Caco-2 (cell line): ENCODE results near the gene SLTM. TPM values are rescaled to one million over a fixed set of nuclear protein-coding genes. Genes with fewer than 3 reads are reported as not detected.
"Not testable (repeated sequence)": the region's sequence is repeated elsewhere in the genome, so short reads cannot be mapped to it uniquely, and the experiment has no call there.

Experiments
- BruUV-seq: library from RNA; stranded (reverse); fragments of 400-500 nt; replicated peaks from 2 replicates; lab custom pipeline; 2021; lab: Mats Ljungman, UMichigan
- CTCF ChIA-PET: fragments of 300-600 bp; sonication (Branson Sonifier 250); formaldehyde crosslinking; loops from one replicate; lab custom pipeline; 2022; ENCODE audit warnings: antibody characterized with exemption; lab: Charles Lee
- POLR2A ChIA-PET: fragments of 300-600 bp; sonication (Branson Sonifier 250); formaldehyde crosslinking; loops from one replicate; lab custom pipeline; 2022; ENCODE audit warnings: antibody characterized with exemption; lab: Charles Lee
- DNase-seq, 2 experiments: peaks; one replicate each; pipeline versions ENCODE4 v3.0.0 to v3.0.0-alpha.2; 2020 to 2022
- H3K27me3 ChIP-seq: replicated peaks from 2 replicates; pipeline ENCODE4 v1.6.0; 2011; ENCODE audit warnings: low read length; ENCODE audit not compliant: control insufficient read depth, insufficient read depth
- H3K36me3 ChIP-seq: 2 replicates; pipeline ENCODE4 v1.5.1; 2011; ENCODE audit warnings: low read length; ENCODE audit not compliant: control insufficient read depth, insufficient read depth
- H3K4me1 ChIP-seq: fragments of 250-450 bp; sonication (Bioruptor Pico); 2 replicates; pipeline ENCODE4 v1.5.1; 2020; ENCODE audit warnings: mild to moderate bottlenecking
- H3K4me3 ChIP-seq: 2 replicates; pipeline ENCODE4 v1.5.1; 2011; ENCODE audit warnings: low read depth, mild to moderate bottlenecking, control low read depth, low read length
- H3K9me3 ChIP-seq: fragments of 250-450 bp; sonication (Bioruptor Pico); 2 replicates; pipeline ENCODE4 v1.5.1; 2020; ENCODE audit warnings: mild to moderate bottlenecking, moderate library complexity
- H3K27ac Mint-ChIP-seq: one replicate; pipeline ENCODE4 v1.8.0; 2022; ENCODE audit warnings: mixed read lengths; ENCODE audit not compliant: unreplicated experiment
- H3K27me3 Mint-ChIP-seq: one replicate; pipeline ENCODE4 v1.8.0; 2022; ENCODE audit warnings: mixed read lengths; ENCODE audit not compliant: insufficient read depth, unreplicated experiment
- H3K36me3 Mint-ChIP-seq: one replicate; pipeline ENCODE4 v1.8.0; 2022; ENCODE audit warnings: mild to moderate bottlenecking, mixed read lengths; ENCODE audit not compliant: insufficient read depth, unreplicated experiment
- H3K4me1 Mint-ChIP-seq: one replicate; pipeline ENCODE4 v1.8.0; 2022; ENCODE audit warnings: low read depth, mixed read lengths; ENCODE audit not compliant: unreplicated experiment
- H3K4me3 Mint-ChIP-seq: one replicate; pipeline ENCODE4 v1.8.0; 2022; ENCODE audit warnings: mild to moderate bottlenecking, moderate library complexity, mixed read lengths; ENCODE audit not compliant: unreplicated experiment
- H3K9me3 Mint-ChIP-seq: one replicate; pipeline ENCODE4 v1.8.0; 2022; ENCODE audit warnings: mixed read lengths; ENCODE audit not compliant: unreplicated experiment
- intact Hi-C: fragments of 100-400 bp; cut with micrococcal nuclease; formaldehyde crosslinking; loops from one replicate; pipeline ENCODE4 v1.10.0; 2022; ENCODE audit not compliant: unreplicated experiment
- total RNA-seq: library from RNA; stranded (reverse); gene quantifications from 2 replicates; pipeline ENCODE4 v1.2.3, GENCODE V29; 2022
- TF ChIP-seq, protein P1 (sequence below), 2 experiments: fragments of 200-600 bp in 1 of 2; IDR thresholded peaks; 1 replicate in 1 of 2; 2 replicates in 1 of 2; pipeline versions ENCODE4 v1.5.1 to v1.8.0; 2011 to 2022; ENCODE audit warnings: antibody characterized with exemption in 1 of 2, control low read depth in 1 of 2, inconsistent platforms in 1 of 2, low read depth in 1 of 2, low read length in 1 of 2, mild to moderate bottlenecking in 1 of 2, moderate library complexity in 1 of 2; ENCODE audit not compliant: insufficient read depth in 1 of 2, severe bottlenecking in 1 of 2, unreplicated experiment in 1 of 2

Gene SLTM
- total RNA-seq, 1 experiment from 2014 or later, result 79.5 TPM

- ChIA-PET POLR2A (no interaction called here), CTCF (interaction anchor here (0.7 kb wide), 1 partner anchor 85 kb away, joined by 3 read pairs; the partner anchor contains the start of gene MINDY2)
- DNase-seq, result no peak
- Mint-ChIP-seq H3K4me1 (no peaks in the 10 kb centered on the region), H3K36me3 (peaks cover 20% of the 10 kb centered on the region), H3K27ac (no peak overlapping the region), H3K27me3 (no peaks in the 10 kb centered on the region), H3K9me3 (no peaks in the 10 kb centered on the region), H3K4me3 (no peak overlapping the region)
- TF ChIP-seq, protein P1, sequence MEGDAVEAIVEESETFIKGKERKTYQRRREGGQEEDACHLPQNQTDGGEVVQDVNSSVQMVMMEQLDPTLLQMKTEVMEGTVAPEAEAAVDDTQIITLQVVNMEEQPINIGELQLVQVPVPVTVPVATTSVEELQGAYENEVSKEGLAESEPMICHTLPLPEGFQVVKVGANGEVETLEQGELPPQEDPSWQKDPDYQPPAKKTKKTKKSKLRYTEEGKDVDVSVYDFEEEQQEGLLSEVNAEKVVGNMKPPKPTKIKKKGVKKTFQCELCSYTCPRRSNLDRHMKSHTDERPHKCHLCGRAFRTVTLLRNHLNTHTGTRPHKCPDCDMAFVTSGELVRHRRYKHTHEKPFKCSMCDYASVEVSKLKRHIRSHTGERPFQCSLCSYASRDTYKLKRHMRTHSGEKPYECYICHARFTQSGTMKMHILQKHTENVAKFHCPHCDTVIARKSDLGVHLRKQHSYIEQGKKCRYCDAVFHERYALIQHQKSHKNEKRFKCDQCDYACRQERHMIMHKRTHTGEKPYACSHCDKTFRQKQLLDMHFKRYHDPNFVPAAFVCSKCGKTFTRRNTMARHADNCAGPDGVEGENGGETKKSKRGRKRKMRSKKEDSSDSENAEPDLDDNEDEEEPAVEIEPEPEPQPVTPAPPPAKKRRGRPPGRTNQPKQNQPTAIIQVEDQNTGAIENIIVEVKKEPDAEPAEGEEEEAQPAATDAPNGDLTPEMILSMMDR (IDR thresholded peaks at IDR 0.05; ENCODE audit: insufficient read depth in 1 of 2, low read depth in 1 of 2, low read length in 1 of 2, severe bottlenecking in 1 of 2, unreplicated experiment in 1 of 2), result no peak
- no TSS peak for BruUV-seq
- H3K4me1 ChIP-seq, result no peaks in the 10 kb centered on the region
- no peak overlapping the region for H3K4me3 ChIP-seq
- intact Hi-C loops, result no loop called here
- no peaks in the 10 kb centered on the region for H3K9me3 ChIP-seq
- H3K36me3 ChIP-seq, result no peaks in the 10 kb centered on the region
- H3K27me3 ChIP-seq, result no peaks in the 10 kb centered on the region
These were observed 77.4 kb downstream of the SLTM start for GRCh38 chr15:58856086-58856485.

DNA sequence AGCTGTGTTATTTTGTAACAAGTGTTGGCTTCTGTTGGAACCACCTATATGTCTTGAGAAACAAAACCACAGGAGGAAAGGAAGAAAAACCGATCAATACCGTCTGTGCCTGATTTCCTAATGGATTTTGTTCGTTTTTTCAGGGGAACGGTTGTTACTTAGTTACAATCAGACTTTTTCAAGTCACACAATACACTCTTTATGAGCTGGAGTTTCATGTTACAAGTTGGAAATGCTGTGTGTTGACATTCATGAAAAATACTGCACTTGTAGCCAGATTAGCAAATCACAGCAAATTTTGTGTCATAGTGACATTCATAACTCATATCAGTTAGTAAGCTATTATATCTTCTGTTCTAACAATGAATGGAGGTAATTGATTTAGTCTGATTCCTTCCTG is 78.9 kb downstream of the SLTM start:
- POLR2A ChIA-PET, result no interaction called here

GRCh38 chr15:58852347-58852746 is 81.1 kb downstream of the SLTM start:
- Mint-ChIP-seq H3K4me1 (no peaks in the 10 kb centered on the region), H3K27ac (no peak overlapping the region), H3K9me3 (no peaks in the 10 kb centered on the region), H3K36me3 (peaks cover 36% of the 10 kb centered on the region), H3K4me3 (no peak overlapping the region), H3K27me3 (no peaks in the 10 kb centered on the region)
- H3K27me3 ChIP-seq, result no peaks in the 10 kb centered on the region
- POLR2A ChIA-PET, result interaction anchor here (0.7 kb wide), 1 partner anchor 662 kb away, joined by 5 read pairs; no protein-coding TSS in a partner anchor
- peaks cover 1% of the 10 kb centered on the region; the same call in 1 of the 2 replicates for H3K36me3 ChIP-seq
- H3K4me1 ChIP-seq, result no peaks in the 10 kb centered on the region
- no peak overlapping the region for H3K4me3 ChIP-seq
- DNase-seq, result peak in 1 of 2 experiments; percentile 14
- TF ChIP-seq, protein P1 (IDR thresholded peaks at IDR 0.05; ENCODE audit: insufficient read depth in 1 of 2, low read depth in 1 of 2, low read length in 1 of 2, severe bottlenecking in 1 of 2, unreplicated experiment in 1 of 2), result no peak
- CTCF ChIA-PET, result no interaction called here
- intact Hi-C loops, result no loop called here
- BruUV-seq, result no TSS peak
- H3K9me3 ChIP-seq, result no peaks in the 10 kb centered on the region

More for the DNA sequence above, 78.9 kb downstream of the SLTM start:
- H3K9me3 ChIP-seq, result no peaks in the 10 kb centered on the region
- CTCF ChIA-PET, result interaction anchor here (1.0 kb wide), 1 partner anchor 15 kb away, joined by 3 read pairs; no protein-coding TSS in a partner anchor
- Mint-ChIP-seq H3K9me3 (no peaks in the 10 kb centered on the region), H3K4me3 (no peak overlapping the region), H3K4me1 (no peaks in the 10 kb centered on the region), H3K27me3 (no peaks in the 10 kb centered on the region), H3K27ac (no peak overlapping the region), H3K36me3 (peaks cover 26% of the 10 kb centered on the region)
- H3K27me3 ChIP-seq, result no peaks in the 10 kb centered on the region
- no peak overlapping the region for H3K4me3 ChIP-seq
- H3K36me3 ChIP-seq, result peaks cover 1% of the 10 kb centered on the region; the same call in 1 of the 2 replicates
- DNase-seq, result no peak
- intact Hi-C loops, result no loop called here
- H3K4me1 ChIP-seq, result no peaks in the 10 kb centered on the region
- BruUV-seq, result no TSS peak
- TF ChIP-seq, protein P1 (IDR thresholded peaks at IDR 0.05; ENCODE audit: insufficient read depth in 1 of 2, low read depth in 1 of 2, low read length in 1 of 2, severe bottlenecking in 1 of 2, unreplicated experiment in 1 of 2), result no peak

GRCh38 chr15:58851205-58851604 is 82.3 kb downstream of the SLTM start:
- H3K27me3 ChIP-seq, POLR2A ChIA-PET, intact Hi-C loops, BruUV-seq, H3K4me1 ChIP-seq, H3K9me3 ChIP-seq, H3K27ac Mint-ChIP-seq, H3K36me3 ChIP-seq, DNase-seq, H3K4me3 ChIP-seq, H3K4me1 Mint-ChIP-seq, CTCF ChIA-PET, H3K27me3 Mint-ChIP-seq, H3K4me3 Mint-ChIP-seq, H3K9me3 Mint-ChIP-seq: not testable (repeated sequence)
- H3K36me3 Mint-ChIP-seq, result peaks cover 36% of the 10 kb centered on the region
